Measurements from ENCODE around the gene FBLN2.

The FBLN2 gene

DNA sequence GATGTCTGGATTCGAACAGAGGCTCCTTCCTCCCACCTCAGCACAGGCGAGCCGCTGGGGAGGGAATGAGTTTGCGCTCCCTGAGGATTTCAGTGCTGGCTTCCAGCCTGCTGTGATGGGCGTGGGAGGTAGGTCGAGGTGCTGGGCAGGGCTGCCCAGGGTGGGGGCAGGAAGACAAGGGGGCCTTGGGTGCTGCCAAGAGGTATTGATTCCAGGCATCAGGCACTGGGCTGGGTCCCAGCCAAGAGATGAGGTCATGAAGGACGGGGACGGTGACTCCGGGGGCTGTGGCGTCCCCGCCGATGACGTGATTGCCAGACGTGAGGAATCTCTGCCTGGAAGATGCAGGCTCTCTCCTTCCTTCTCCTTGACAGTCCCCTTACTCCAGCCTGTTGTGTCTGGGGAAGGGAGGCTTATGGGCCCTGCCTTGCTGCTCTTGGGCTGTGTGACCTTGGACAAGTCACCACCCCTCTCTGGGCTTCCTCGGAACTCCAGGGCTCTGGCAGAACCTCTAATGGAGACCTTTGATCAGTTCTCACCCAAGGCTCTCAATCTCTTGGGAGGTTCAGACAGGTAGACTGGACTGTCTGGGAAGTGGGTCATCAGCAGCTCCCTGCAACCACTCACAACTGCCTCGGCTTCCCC, 116.8 kb downstream of the FBLN2 start:
- DNase-seq (ENCODE audit: low spot score): no peak

DNA sequence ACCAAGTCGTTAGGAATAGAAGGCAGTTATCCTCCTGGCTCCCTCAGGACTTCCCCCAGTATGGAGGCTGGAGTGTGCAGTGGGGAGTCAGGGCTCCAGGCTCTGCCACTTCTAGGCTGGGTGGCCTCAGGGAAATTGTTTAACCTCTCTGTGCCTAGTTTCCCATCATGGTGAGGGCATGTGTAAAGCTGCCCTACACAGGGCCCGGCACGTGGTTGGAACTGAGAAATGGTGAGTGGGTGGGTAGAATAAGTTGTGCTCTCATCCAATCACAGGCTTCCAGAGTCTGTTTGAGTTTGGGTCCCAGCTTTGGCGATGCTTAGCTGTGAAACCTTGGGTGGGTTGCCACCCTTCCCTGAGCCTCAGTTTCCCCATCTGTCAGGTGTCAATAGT, 117.3 kb downstream of the FBLN2 start:
- DNase-seq (ENCODE audit: low spot score): no peak

DNA sequence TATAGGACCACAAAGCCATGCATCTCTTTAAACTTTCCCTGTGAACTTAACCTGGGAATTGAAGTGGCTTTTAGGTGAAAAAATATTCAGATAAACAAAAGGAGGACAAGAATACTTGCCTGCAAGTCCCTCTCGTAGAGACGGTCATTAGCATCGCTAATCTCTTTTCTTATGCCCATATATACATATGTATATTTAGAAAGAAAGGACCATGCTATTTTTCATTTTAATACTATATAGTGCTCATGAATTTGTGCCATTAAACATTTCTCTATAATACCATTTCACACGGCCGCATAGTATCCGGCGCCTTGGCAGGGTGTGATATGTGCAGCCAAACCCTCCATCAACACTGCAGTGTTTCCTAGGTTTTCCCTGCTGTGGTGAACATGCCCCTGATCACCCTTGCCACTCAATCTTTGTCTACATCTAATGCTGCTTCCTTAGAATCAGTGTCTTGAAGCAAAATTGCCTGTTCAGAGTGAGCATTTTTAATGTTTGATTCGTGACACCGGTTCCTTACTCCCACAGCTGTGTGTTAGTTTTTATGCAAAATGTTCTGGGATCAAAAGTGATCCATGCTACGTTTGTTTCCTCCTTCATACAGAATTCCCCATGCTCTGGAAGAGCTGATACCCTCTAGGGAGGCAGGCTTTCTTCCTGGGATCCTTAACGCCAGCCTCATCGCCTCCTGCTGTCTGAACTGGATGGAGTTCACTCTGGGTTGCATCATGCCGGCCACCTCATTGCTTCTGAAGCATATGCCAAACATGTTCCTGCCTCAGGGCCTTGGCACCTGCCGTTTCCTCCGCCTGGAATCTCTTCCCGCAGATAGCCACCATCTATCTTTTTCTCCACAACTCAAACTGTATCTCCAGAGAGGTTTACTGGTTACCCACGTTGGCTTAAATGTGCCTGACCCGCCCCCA, 118.1 kb downstream of the FBLN2 start:
- DNase-seq (ENCODE audit: low spot score): no peak

DNA sequence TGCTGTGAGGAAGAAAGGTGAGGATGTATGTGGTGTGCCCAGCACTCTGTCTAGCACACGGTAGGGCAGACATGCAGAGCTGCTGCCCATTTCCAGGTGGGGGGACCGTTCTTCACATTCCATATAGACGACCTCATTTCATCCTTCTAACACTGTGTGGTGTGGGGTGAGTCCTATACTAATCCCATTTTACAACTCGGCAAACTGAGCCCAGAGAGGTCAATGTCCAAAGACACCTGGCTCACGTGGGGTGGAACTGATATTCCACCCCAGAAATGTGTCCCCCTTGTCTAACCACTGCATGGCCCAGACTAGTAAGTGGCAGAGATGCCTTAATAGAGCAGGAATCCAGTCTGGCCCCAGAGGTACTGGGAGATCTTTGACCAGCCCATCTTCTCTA, 119.2 kb downstream of the FBLN2 start:
- no peak for DNase-seq (ENCODE audit: low spot score)

DNA sequence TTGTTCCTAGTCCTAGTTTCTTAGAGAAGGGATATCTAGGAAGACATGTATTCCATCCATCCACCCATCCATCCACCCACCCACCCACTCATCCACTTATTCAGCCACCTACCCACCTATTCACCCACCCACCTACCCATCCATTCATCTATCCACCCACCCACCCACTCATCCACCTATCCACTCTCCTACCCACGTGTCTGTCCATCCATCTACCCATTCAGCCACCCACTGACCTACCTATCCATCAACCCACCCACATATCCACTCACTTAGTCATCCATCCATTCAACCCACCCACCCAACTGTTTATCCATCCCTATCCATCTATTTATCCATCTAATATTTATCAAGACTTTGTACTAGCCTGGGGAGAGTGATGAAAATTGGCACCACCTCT, 120.5 kb downstream of the FBLN2 start:
- DNase-seq (ENCODE audit: low spot score): no peak

DNA sequence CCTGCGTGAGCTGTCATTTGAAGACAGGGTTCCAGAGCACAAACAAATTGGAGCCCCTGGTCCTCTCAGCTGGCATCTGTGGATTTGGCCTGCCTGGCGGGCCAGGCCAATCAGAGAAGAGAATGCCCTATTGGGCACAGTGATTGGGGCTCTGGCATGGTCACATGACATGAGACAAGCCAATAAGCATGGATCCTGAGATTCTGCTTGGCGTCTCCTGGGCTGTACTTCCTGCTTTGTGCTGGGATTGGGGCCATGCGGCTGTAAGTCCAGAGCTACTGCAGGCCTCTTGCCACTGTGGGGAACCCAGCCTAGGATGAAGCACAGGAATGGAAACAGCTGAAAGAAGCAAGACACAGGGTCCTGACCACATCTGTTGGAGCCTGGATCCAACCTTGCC, 121.4 kb downstream of the FBLN2 start:
- DNase-seq (ENCODE audit: low spot score): no peak

DNA sequence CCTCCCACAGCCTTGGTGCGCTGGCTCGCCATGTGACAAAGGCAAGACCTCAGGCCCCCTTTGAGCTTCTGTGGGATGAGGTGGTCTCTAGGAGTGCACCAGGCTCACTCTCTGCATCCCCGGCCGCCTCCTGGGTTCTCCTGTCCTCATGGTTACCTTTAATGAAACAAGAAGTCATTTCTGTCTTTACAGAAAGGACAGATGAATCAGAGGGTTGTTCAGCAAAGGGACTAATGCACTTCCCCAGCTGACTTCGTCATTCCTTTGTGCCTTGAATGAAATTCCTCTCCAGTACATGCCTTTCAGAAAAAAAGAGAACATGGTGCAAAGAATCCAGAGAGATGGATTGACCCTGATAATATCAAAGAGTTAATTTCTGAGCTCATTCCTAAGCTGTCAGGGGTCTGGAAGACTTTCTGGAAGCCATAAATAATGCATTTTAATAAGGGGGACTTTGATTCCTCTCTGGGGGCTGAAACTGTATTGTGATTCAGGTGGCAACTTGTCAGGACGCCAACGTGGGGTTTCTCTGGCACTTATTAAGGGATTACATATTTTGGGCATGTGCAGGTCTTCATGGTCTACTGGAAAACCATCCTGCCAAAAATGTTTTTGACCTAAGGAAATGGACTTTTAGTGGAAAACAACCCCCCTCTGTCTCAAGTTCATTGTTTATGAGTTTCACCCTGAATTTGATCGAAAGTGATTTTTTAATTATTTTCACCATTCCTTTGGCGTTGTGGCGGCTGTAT, 122.7 kb downstream of the FBLN2 start:
- DNase-seq (ENCODE audit: low spot score): no peak

DNA sequence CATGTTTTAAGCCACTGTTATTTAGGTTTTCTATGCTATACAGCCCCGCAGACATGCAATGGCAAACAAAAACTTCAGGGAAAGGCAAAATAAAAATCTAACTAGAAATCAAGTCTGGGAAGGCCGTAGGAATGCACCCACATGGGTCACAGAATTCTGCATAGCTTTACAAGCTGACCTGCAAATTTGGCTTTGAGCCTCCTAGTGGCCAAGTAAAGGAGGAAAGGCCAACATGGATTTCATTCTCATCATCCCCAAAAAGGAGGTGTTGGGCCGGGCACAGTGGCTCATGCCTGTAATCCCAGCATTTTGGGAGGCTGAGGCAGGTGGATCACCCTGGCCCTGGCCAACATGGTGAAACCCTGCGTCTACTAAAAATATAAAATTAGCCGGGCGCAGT, 124.3 kb downstream of the FBLN2 start:
- DNase-seq (ENCODE audit: low spot score): no peak

DNA sequence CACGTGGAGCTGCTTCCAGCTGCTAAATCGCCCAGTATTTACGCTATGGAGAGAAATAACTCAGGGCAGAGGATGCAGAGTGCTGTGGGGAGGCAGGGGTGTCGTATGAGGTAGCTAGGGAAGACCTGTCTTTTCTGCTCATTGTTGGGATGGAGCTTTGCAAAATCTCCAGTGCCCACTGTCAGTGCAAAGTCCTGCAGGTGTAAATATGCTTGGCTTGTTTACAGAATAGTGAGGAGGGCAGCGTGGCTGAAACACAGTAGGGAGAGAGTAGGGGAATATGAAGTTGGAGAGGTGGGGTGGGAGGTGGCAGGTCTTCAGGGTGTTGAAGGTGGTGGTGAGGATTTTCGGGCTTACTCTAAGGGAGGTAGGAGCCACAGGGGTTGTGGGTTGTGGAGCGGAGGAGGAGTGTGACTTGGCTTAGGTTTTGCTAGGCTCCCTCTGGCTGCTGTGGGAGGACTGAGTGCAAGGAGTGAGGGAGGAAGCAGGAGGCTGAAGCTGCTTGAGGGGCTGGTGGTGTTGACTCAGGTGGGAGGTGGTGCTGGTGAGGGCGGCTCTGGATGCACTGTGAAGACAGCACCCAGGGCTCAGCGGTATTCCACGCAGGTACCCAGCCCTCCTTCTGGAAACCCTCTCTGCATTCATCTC, 125.7 kb downstream of the FBLN2 start:
- DNase-seq (ENCODE audit: low spot score): no peak

DNA sequence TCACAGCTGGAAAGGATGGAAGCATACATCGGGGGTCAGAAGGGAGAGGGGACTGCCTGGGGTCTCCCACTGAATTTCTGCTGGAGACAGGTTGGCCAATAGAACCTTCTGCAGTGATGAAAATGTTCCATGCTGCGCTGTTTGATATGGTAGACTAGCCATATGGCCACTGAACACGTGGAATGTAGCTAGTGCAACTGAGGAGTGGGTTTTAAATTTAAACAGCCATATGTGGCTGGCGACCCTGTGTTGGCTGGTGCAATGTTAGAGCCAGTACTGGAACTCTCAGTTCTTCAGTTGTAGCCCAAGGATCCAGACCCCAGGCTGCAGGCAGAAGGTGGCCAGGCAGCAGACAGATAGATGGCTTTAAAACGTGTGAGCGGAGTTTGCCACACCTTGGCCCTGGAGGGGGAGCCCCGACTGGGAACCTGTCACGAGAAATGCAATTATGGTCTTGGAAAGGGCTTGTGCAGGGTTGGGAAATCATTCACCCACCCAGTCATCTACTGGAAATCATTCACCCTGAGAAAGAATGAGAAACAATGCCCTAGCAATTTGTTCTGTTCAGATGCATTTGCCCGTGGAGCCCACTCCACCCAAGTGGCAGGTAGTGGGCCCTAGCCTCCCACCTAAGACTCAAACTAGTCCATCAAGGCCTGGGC, 127.6 kb downstream of the FBLN2 start:
- DNase-seq (ENCODE audit: low spot score): no peak

DNA sequence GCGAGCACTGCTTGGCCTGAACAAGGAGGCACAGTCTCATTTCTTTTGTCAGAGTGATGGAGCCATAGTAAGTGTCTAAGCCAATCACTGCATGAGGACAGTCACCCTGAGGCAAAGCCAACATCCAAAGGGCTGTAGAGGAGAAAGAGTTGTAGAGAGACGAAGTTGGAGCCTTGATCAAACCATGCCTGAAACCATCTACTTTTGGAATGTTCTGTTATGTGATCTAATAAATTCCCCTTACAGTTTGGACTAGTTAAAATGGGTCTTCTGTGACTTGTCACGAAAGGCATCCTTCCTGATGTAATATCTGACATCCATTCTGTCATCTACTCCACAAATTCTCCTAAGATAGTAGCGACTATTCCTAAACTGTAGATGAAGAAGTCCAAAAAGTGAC, 128.3 kb downstream of the FBLN2 start:
- no peak for DNase-seq (ENCODE audit: low spot score)

DNA sequence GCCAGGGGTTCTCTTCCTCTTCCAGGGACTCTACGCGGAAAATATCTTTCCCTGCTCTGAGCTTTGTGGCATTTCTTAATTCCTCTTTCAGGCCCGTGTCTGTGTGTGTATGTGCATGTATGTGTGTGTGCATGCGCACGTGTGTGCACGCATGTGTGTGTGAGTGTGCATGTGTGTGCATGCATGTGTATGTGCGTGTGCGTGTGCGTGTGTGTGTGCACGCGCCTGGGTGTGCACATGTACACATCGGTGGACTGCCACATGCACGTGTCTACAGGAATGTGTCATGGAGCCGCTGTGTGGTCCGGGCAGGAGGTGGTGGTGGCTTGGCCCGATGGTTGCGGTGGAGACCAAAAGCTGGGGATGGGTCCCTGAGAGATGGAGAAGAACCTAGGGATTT, 133.0 kb downstream of the FBLN2 start:
- DNase-seq (ENCODE audit: low spot score): no peak

DNA sequence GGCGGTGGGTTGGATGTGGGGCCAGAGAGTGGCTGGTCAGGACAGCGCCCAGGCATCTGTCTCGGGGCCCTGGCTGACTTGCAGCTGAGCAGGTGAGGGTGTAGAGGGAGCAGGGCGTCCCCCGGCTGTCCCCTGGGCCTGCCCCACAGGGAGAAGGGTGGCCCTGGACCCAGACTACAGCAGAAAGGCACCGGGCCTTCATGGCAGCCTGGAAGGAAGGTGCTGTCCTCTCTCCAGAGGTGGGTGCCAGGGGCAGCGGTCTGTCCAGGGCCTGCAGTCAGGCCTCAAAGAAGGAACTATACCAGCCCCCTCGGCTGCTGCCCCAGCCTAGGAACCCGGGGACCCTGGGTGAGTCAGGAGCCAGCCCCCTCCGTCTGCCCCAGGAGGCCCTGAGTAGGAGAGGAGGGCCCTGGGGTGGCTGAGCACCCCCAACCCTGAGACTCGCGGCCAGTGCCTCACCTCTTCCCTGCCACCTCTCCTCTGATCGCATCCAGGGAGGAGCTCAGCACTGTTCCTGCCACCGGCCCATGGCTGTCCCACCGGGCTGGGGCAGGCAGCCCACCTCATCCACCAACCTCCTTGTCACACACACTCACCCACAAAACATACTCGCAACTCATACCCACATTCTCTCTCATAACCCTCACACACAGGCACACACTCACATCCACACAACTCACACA, 133.5 kb downstream of the FBLN2 start:
- DNase-seq (ENCODE audit: low spot score): no peak

DNA sequence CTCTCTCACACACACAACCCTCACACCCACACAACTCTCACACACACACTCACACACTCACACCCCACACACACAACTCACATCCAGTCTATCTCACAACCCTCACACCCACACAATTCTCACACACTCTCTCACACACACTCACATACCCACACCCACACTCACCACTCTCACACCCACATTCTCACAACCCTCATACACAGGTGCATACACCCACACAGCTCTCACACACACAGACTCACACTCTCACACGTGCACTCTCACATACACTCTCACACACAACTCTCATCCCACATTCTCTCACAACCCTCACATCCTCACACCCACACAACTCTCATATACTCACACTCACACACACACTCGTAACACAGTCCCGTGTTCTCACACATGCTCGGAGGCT, 134.4 kb downstream of the FBLN2 start:
- no peak for DNase-seq (ENCODE audit: low spot score)

DNA sequence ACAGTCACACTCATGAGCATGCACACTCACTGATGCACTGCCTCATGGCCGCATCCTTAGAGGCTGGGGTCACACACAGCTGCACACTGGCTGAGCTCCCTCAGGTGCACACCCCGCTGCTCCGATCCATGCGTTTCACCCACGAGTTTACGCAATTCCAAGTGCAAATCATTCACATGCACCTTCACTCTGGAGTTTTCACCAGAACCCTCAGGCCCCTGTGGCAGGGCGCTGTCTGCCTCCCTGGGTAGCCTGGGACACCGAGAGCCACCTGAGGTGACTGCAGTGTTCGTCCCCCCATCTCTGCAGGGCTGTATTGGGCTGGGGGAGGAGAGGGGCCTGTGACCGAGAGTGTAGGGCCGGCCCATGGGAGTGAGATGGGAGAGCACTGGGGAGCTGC, 134.8 kb downstream of the FBLN2 start:
- DNase-seq (ENCODE audit: low spot score): no peak

DNA sequence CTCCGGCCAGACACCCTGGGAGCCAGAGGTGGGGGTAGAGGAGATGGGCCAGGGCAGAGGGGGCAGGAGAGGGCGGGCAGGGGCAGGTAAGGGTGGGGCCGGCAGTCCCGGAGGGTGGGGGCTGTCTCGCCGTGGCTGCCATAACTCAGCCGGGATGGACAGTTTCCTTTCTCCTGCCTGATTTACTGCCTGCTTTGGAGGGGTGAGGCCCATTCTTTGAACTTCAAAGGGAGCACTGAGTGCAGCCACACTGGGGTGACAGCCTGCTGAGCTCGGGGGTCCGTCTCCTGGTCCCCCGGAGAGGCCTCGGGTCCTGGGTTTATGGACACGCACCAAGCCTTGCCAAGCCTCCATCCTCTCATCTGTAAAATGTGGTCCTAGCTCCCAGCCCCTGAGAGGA, 135.4 kb downstream of the FBLN2 start:
- no peak for DNase-seq (ENCODE audit: low spot score)

DNA sequence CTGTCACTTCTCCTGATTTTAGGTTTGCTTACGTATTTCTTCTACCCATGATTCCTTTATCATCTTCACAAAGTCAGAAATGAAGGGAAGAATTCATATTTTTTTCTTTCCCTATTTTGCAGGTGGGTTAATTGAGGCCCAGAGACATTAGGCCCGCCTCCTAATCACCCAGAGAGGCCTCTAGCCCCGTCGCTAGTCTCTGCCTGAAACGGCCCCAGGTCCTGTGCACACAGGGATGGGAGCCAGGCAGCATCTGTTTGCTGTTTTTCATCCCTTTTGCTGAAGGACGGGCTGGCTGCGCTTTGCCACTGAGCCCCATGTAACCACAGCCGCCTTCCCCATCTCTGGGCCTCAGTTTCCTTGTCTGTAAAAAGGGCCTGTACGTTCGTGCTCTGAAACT, 135.9 kb downstream of the FBLN2 start:
- no peak for DNase-seq (ENCODE audit: low spot score)

DNA sequence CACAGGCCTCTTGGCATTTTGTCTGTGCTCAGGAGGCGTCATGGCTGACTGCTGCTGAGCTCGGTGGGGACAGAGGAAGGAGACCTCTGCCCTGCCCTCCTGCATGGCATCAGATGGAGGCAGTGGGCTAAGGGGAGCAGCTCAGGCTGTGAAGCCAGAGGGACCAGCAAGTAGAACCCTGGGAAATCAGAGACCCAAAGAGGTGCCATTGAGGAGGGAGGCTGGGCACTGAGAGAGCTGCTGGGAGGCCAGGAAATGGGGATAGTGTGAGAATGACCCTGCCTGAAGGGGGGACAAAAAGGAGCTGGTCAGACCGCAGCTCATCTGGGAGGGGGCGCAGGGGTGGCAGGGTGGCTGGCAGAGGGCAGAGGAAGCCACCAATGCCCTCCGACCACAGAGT, 136.8 kb downstream of the FBLN2 start:
- no peak for DNase-seq (ENCODE audit: low spot score)

DNA sequence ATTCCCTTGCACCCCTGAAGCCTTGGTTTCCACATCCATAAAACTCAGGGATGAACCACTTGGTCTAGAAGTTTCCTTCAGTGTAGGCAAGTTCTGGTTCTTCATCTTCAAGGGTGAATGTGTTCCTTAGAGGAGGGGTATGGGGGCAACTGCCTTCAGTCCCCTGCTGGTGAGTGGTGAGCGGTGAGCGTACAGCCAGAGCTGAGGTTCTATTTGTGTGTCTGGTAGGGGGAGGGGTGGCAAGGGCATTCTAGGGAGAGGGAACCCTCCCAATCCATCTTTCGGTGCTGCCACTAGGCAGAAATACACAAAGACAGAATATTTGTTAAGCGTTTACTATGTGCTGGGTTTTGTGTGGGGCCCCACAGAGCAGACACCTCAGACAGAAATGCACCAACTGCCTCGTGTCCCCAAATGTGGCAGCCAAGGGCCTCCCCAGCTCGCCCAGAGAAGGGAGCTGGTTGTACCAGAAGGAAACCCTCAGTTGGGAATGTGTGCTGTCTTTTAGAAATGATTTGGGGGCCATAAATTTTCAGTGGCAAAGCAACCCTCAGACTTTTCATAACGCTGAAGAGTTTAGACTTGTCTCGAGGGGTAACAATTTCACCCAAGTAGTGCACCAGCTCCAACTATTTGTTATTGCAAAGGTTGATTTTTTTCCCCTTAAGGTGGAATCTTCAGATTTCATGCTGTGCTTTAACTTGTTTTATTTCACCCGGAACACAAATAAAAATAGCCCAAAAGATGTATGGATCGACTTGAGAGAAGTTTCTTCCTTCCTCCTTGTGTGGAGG, 137.6 kb downstream of the FBLN2 start:
- DNase-seq (ENCODE audit: low spot score): no peak

DNA sequence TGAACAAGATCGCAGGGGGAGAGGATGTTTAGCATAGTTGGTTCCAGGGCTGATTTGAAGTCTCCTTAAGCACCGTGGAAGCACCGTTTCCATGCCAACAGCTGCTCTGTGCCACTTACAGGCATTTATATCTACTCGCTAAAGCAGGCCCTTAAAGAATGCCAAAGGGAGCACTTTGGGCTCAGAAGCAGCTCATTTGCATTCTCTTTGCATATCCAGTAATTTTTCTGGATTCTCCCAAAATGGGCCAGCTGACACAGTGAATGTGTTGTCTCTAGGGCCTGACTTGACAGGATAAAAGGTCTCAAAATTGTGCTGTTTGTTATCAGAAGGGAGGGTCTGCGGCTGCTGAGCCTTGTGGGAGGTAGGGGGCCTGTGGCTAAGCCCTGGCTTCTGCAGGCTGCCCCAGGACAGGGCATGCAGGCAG, 138.6 kb downstream of the FBLN2 start:
- DNase-seq (ENCODE audit: low spot score): no peak
